Activated naive CD4-positive, alpha-beta T cell treated with anti-CD3 and anti-CD28 coated beads, Interleukin-2, amount 50 U/mL, for 24 hours (primary cell): ENCODE measurements around the gene SUGP1.

Experiments used
- H3K27ac Mint-ChIP-seq: one replicate; pipeline ENCODE4 v1.8.0; 2021; ENCODE audit warnings: mild to moderate bottlenecking, mixed read lengths
- H3K27me3 Mint-ChIP-seq: one replicate; pipeline ENCODE4 v1.8.0; 2021; ENCODE audit warnings: mixed read lengths
- H3K36me3 Mint-ChIP-seq: one replicate; pipeline ENCODE4 v1.8.0; 2021; ENCODE audit warnings: mixed read lengths
- H3K4me1 Mint-ChIP-seq: one replicate; pipeline ENCODE4 v1.8.0; 2021; ENCODE audit warnings: mixed read lengths
- H3K4me3 Mint-ChIP-seq: one replicate; pipeline ENCODE4 v1.8.0; 2021; ENCODE audit warnings: mild to moderate bottlenecking, mixed read lengths
- H3K9me3 Mint-ChIP-seq: one replicate; pipeline ENCODE4 v1.8.0; 2021; ENCODE audit warnings: mixed read lengths

The SUGP1 gene

DNA sequence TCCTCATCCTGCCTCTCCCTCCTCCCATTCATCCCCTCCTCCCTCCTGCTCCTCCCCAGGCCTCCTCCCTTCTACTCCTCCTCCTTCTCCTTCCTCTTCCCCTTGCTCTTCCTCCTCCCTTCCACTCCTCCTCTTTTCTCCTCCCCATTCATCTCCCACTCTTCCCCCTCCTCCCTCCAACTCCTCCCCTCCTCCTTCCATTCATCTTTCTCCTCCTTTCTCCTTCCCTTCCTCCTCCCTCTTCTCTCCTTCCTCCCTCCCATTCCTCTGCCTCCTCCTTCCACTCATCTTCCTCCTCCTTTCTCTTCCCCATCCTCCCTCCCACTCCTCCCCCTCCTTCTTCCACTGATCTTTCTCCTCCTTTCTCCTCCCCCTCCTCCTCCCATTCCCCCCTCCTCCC lies 80.6 kb downstream of the SUGP1 start:
- Mint-ChIP-seq H3K27me3 (peaks cover 11% of the 10 kb centered on the region), H3K4me1 (no peaks in the 10 kb centered on the region), H3K27ac (no peak overlapping the region), H3K9me3 (no peaks in the 10 kb centered on the region), H3K4me3 (no peak overlapping the region), H3K36me3 (no peaks in the 10 kb centered on the region)

DNA sequence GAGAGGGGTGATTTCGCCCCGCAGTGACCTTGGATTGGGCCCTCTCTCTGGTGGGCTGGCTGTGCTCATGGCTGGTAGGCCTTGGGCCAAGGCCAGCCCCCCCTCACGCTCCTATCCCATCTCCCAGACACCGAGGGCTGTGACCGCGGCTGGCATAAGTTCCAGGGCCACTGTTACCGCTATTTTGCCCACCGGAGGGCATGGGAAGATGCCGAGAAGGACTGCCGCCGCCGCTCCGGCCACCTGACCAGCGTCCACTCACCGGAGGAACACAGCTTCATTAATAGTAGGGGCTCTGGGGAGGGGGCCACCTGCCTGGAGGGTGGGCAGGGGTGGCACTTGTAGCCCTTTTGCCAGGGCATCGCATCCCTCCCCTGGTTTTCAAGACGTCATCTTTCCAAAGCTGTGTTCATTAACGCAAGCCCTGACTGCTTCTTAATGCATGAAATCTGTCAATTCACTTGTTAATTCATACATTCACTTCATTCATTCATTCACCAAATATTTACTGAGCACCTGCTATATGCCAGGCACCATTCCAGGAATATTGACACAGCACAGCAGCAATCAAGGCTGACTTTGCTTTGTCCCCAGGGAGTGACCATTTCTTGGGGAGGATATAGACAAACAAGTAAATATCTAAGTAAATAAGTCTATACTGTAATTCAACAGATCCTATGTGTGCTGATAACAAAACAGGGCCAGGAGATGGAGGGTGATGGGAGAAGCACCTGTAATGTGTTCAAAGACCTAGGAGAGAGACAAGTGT lies 82.0 kb downstream of the SUGP1 start:
- H3K4me1 Mint-ChIP-seq = no peaks in the 10 kb centered on the region
- H3K9me3 Mint-ChIP-seq = no peaks in the 10 kb centered on the region
- H3K36me3 Mint-ChIP-seq = no peaks in the 10 kb centered on the region
- H3K27me3 Mint-ChIP-seq = peaks cover 11% of the 10 kb centered on the region
- H3K27ac Mint-ChIP-seq = no peak overlapping the region
- H3K4me3 Mint-ChIP-seq = no peak overlapping the region

DNA sequence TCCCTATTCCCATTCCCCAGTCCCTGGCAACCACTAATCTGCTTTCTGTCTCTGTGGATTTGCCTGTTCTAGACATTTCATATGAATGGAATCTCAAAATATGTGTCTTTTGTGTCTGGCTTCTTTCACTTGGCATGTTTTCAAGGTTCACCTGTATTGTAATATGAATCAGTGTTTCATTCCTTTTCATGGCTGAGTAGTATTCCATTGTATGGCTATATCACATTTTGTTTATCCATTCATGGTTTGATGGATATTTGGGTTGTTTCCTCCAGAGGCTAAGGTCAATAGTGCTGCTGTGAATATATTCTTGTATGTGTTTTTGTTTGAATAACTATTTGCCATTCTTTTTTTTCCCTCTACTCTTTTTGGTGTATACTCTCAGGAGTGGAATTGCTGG lies 84.1 kb downstream of the SUGP1 start:
- Mint-ChIP-seq H3K4me1 (no peaks in the 10 kb centered on the region), H3K9me3 (no peaks in the 10 kb centered on the region), H3K4me3 (no peak overlapping the region), H3K27ac (no peak overlapping the region), H3K27me3 (peaks cover 11% of the 10 kb centered on the region), H3K36me3 (no peaks in the 10 kb centered on the region)

DNA sequence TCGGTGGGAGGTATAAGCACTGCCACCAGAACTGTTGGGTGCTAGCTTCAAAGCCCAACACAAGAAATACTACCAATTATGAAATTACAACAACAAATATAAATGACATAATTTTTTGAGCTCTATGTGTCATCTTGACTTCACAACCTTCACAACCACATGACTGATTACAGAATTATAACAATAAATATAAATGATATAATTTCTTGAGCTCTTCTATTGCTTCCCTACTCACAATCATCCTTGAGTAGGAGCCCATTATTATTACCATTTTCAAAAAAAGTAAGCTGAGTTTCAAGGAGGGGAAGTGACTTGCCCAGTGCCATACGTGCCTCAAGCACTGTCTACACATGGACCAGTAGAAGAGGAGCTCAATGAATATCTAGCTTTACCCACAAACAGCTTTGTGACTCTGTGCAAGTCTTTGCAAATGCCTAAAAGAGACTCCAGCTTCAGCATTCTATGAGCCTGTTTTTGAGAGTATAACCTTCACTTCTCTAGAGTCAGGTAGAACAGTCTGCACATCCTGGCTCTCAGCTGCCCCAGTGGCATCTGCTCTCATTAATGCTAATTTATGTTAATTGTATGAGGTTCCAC lies 86.0 kb downstream of the SUGP1 start:
- Mint-ChIP-seq H3K27ac (no peak overlapping the region), H3K4me1 (no peaks in the 10 kb centered on the region), H3K4me3 (no peak overlapping the region), H3K27me3 (peaks cover 7% of the 10 kb centered on the region), H3K9me3 (no peaks in the 10 kb centered on the region), H3K36me3 (no peaks in the 10 kb centered on the region)

DNA sequence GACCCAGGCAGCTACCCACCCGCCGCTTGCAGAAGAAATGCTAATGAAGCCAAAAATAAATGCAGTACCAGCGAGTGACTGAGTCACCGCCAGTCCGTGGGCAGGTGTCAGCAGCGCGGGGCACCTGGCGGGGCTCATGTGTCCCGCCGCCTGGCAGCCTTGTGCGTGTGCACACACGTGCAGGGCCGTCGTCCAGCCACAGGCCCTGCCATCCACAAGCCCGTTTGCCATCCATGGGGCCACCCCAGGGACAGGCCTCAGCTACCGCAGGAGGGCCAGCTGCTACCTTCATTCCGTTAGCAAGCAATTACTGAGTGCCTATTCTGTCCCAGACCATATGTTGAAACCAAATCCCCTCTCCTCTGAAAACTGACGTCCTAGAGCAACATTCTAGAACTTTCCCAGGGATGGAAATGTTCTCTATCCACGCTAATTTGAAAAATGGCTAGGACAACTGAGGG lies 88.0 kb downstream of the SUGP1 start:
- no peaks in the 10 kb centered on the region for H3K9me3 Mint-ChIP-seq

DNA sequence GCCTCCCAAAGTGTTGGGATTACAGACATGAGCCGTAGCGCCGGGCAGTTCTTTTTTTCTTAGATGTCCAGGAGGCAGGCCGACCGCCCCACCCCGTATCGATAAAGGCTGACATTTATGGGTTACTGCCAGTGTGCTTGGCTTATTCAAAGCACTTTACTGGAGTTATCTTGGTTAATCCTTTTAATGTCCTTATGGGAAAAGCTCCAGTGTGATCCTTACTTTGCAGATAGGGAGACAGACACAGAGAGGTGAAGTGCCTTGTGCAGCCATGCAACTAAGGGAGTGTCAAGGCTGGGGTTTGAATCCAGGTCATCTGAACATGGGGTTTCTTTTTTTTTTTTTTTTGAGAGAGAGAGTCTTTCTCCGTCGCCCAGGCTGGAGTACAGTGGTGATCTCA lies 89.3 kb downstream of the SUGP1 start:
- Mint-ChIP-seq H3K27ac (no peak overlapping the region), H3K4me1 (no peaks in the 10 kb centered on the region), H3K4me3 (no peak overlapping the region), H3K36me3 (no peaks in the 10 kb centered on the region), H3K9me3 (no peaks in the 10 kb centered on the region), H3K27me3 (peaks cover 5% of the 10 kb centered on the region)

More for the DNA sequence above, 88.0 kb downstream of the SUGP1 start:
- no peak overlapping the region for H3K4me3 Mint-ChIP-seq
- H3K36me3 Mint-ChIP-seq = no peaks in the 10 kb centered on the region
- H3K27me3 Mint-ChIP-seq = peaks cover 2% of the 10 kb centered on the region
- no peak overlapping the region for H3K27ac Mint-ChIP-seq
- no peaks in the 10 kb centered on the region for H3K4me1 Mint-ChIP-seq

DNA sequence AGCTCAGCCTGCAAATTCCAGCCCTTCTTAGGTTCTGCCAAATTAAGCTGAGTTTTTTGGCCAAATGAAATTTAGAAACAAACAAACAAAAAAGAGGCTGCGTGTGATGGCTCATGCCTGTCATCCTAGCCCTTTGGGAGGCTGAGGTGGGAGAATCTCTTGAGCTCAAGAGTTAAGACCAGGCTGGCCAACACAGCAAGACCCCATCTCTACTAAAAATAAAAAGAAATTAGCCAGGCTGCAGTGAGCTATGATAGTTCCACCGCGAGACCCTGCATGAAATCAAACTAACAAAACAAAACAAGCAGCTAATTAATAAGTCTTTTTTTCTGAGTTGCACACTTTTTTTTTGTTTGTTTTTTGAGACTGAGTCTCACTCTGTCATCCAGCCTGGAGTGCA lies 90.6 kb downstream of the SUGP1 start:
- H3K36me3 Mint-ChIP-seq = no peaks in the 10 kb centered on the region
- peaks cover 5% of the 10 kb centered on the region for H3K27me3 Mint-ChIP-seq
- peaks cover 4% of the 10 kb centered on the region for H3K4me1 Mint-ChIP-seq
- H3K4me3 Mint-ChIP-seq = no peak overlapping the region
- H3K9me3 Mint-ChIP-seq = no peaks in the 10 kb centered on the region
- no peak overlapping the region for H3K27ac Mint-ChIP-seq

DNA sequence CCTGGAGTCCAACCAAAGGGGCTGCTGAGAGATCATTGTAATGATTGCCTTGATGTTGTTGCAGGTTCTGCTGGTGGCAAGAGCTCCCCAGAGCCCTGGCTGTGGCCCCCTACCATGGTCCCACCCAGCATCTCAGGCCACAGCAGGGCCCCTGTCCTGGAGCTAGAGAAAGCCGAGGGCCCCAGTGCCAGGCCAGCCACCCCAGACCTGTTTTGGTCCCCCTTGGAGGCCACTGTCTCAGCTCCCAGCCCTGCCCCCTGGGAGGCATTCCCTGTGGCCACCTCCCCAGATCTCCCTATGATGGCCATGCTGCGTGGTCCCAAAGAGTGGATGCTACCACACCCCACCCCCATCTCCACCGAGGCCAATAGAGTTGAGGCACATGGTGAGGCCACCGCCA lies 93.1 kb downstream of the SUGP1 start:
- H3K27me3 Mint-ChIP-seq = peaks cover 5% of the 10 kb centered on the region

DNA sequence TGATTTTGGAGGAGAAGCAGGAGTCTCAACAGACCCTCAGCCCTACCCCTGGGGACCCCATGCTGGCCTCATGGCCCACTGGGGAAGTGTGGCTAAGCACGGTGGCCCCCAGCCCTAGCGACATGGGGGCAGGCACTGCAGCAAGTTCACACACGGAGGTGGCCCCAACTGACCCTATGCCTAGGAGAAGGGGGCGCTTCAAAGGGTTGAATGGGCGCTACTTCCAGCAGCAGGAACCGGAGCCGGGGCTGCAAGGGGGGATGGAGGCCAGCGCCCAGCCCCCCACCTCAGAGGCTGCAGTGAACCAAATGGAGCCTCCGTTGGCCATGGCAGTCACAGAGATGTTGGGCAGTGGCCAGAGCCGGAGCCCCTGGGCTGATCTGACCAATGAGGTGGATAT lies 93.6 kb downstream of the SUGP1 start:
- Mint-ChIP-seq H3K36me3 (no peaks in the 10 kb centered on the region), H3K27ac (no peak overlapping the region), H3K9me3 (no peaks in the 10 kb centered on the region)

More for the DNA sequence above, 93.1 kb downstream of the SUGP1 start:
- H3K9me3 Mint-ChIP-seq = no peaks in the 10 kb centered on the region
- no peaks in the 10 kb centered on the region for H3K36me3 Mint-ChIP-seq
- no peak overlapping the region for H3K27ac Mint-ChIP-seq
- H3K4me1 Mint-ChIP-seq = peaks cover 4% of the 10 kb centered on the region
- H3K4me3 Mint-ChIP-seq = no peak overlapping the region

DNA sequence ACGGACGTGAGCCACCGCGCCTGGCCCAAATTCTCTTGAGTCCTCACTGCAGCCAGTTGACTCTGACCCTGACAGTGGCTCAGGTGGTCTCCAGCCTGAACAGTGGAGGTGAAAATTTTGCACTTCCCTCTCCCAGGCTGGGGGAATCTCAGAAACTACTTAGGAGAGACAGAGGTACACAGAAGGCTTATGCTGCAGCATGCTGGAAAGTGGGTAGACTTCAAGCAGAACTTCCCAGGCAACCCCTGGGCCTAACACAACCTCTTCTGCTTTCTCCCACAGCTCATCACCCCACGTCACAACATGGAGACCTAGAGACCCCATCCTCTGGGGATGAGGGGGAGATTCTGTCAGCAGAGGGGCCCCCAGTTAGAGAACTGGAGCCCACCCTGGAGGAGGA lies 94.1 kb downstream of the SUGP1 start:
- Mint-ChIP-seq H3K4me3 (no peak overlapping the region), H3K27ac (no peak overlapping the region), H3K27me3 (peaks cover 5% of the 10 kb centered on the region), H3K9me3 (no peaks in the 10 kb centered on the region), H3K36me3 (no peaks in the 10 kb centered on the region), H3K4me1 (peaks cover 4% of the 10 kb centered on the region)

More for the DNA sequence above, 93.6 kb downstream of the SUGP1 start:
- Mint-ChIP-seq H3K4me1 (peaks cover 4% of the 10 kb centered on the region), H3K27me3 (peaks cover 5% of the 10 kb centered on the region), H3K4me3 (no peak overlapping the region)
